HepG2 (cell line): ENCODE data around the gene C14orf119. TPM values are rescaled to one million over a fixed set of nuclear protein-coding genes. Genes with fewer than 3 reads are reported as not detected.
A peak's percentile ranks its signal among the peaks of the same experiment; 100 is the strongest.

ENCODE experiments used
- CBX2 ChIP-seq, 2 experiments: fragments of 200-600 bp in 1 of 2; sonication (generic); formaldehyde crosslinking in 1 of 2; IDR thresholded peaks; 2 replicates each; pipeline versions ENCODE4 v1.7.0 to v1.8.1; 2018 to 2022; ENCODE audit warnings: low read depth in 2 of 2, low read length in 1 of 2, mild to moderate bottlenecking in 1 of 2, missing genetic modification reagents in 1 of 2
- CHD2 ChIP-seq: IDR thresholded peaks from 2 replicates; pipeline ENCODE4 v1.6.1; 2011; ENCODE audit warnings: low read depth, low read length, improper control_type of control experiment
- FOXM1 ChIP-seq: sonication (generic); formaldehyde crosslinking; IDR thresholded peaks from 2 replicates; pipeline ENCODE4 v1.5.0; 2020; ENCODE audit warnings: missing genetic modification reagents
- HOXA5 ChIP-seq: sonication (generic); formaldehyde crosslinking; IDR thresholded peaks from 2 replicates; pipeline ENCODE4 v1.4.0; 2020; ENCODE audit warnings: missing genetic modification reagents
- KAT7 ChIP-seq: IDR thresholded peaks from 2 replicates; pipeline ENCODE4 v1.6.1; 2018; ENCODE audit warnings: borderline replicate concordance, missing compliant biosample characterization
- KLF13 ChIP-seq: sonication (generic); formaldehyde crosslinking; IDR thresholded peaks from 2 replicates; pipeline ENCODE4 v1.4.0; 2020; ENCODE audit warnings: mild to moderate bottlenecking, missing genetic modification reagents
- MAZ ChIP-seq, 2 experiments: sonication (generic) in 1 of 2; formaldehyde crosslinking in 1 of 2; IDR thresholded peaks; 2 replicates each; pipeline versions ENCODE4 v1.5.0 to v1.6.1; 2012 to 2020; ENCODE audit warnings: low read depth in 2 of 2, mild to moderate bottlenecking in 2 of 2, borderline replicate concordance in 1 of 2, improper control_type of control experiment in 1 of 2, low read length in 1 of 2, missing genetic modification reagents in 1 of 2, moderate library complexity in 1 of 2
- NCOA5 ChIP-seq: sonication (generic); formaldehyde crosslinking; IDR thresholded peaks from 2 replicates; pipeline ENCODE4 v1.4.0; 2020; ENCODE audit warnings: missing genetic modification reagents
- NRL ChIP-seq: sonication (generic); formaldehyde crosslinking; IDR thresholded peaks from 2 replicates; pipeline ENCODE4 v1.5.0; 2020; ENCODE audit warnings: missing genetic modification reagents, mild to moderate bottlenecking, moderate library complexity, borderline replicate concordance
- PPARG ChIP-seq: conservative IDR thresholded peaks from 2 replicates; pipeline ENCODE4 v1.6.1; 2016; ENCODE audit warnings: missing biosample characterization, missing genetic modification reagents
- SMARCC2 ChIP-seq: fragments of 450-650 bp; IDR thresholded peaks from 2 replicates; pipeline ENCODE4 v1.6.1; 2017; ENCODE audit warnings: antibody characterized with exemption, mild to moderate bottlenecking
- TP53 ChIP-seq: sonication (generic); formaldehyde crosslinking; conservative IDR thresholded peaks from 2 replicates; pipeline ENCODE4 v1.4.0; 2020; ENCODE audit warnings: missing genetic modification reagents
- ZNF431 ChIP-seq: sonication (generic); formaldehyde crosslinking; IDR thresholded peaks from 2 replicates; pipeline ENCODE4 v1.9.0; 2022; ENCODE audit warnings: missing genetic modification reagents, low read depth, mild to moderate bottlenecking, borderline replicate concordance
- ZSCAN22 ChIP-seq: sonication (generic); formaldehyde crosslinking; IDR thresholded peaks from 2 replicates; pipeline ENCODE4 v1.4.0; 2020; ENCODE audit warnings: mild to moderate bottlenecking, missing genetic modification reagents
- polyA plus RNA-seq, 8 experiments: library from polyadenylated mRNA; depleted of rRNA in 3 of 8; stranded (reverse) in 7 of 8; unstranded in 1 of 8; fragments of >200 nt; fragmentation: Illumina TruSeq in 4 of 8; extraction: Trizol in 4 of 8; gene quantifications; 2 replicates each; pipeline versions ENCODE4 v1.2.1 to v1.2.3, GENCODE V29; 2011 to 2016; ENCODE audit warnings: low read depth in 4 of 8, missing spikeins in 1 of 8, mixed read lengths in 1 of 8; ENCODE audit not compliant: insufficient read depth in 1 of 8
- total RNA-seq, 5 experiments: library from RNA; depleted of rRNA; stranded (reverse); fragments of >200 nt; fragmentation: Illumina TruSeq; extraction: Trizol; gene quantifications; 2 replicates each; pipeline ENCODE4 v1.2.3, GENCODE V29; 2016; ENCODE audit warnings: low read depth in 1 of 5
- TF ChIP-seq, protein P1 (sequence below): sonication (generic); formaldehyde crosslinking; IDR thresholded peaks from 2 replicates; pipeline ENCODE4 v1.5.0; 2020; ENCODE audit warnings: missing genetic modification reagents, mild to moderate bottlenecking, borderline replicate concordance
- TF ChIP-seq, protein P2 (sequence below): IDR thresholded peaks from 2 replicates; pipeline ENCODE4 v1.4.0; 2020; ENCODE audit warnings: mild to moderate bottlenecking, missing genetic modification reagents
- TF ChIP-seq, protein P3 (sequence below): sonication (generic); formaldehyde crosslinking; IDR thresholded peaks from 2 replicates; pipeline ENCODE4 v1.4.0; 2020; ENCODE audit warnings: low read depth, missing genetic modification reagents

Gene C14orf119
- total and polyA plus RNA-seq, 2 of the 13 experiments (the other 11 are each of a cell fraction or from before 2014, with no cell fraction given), result 117 to 206 TPM

DNA sequence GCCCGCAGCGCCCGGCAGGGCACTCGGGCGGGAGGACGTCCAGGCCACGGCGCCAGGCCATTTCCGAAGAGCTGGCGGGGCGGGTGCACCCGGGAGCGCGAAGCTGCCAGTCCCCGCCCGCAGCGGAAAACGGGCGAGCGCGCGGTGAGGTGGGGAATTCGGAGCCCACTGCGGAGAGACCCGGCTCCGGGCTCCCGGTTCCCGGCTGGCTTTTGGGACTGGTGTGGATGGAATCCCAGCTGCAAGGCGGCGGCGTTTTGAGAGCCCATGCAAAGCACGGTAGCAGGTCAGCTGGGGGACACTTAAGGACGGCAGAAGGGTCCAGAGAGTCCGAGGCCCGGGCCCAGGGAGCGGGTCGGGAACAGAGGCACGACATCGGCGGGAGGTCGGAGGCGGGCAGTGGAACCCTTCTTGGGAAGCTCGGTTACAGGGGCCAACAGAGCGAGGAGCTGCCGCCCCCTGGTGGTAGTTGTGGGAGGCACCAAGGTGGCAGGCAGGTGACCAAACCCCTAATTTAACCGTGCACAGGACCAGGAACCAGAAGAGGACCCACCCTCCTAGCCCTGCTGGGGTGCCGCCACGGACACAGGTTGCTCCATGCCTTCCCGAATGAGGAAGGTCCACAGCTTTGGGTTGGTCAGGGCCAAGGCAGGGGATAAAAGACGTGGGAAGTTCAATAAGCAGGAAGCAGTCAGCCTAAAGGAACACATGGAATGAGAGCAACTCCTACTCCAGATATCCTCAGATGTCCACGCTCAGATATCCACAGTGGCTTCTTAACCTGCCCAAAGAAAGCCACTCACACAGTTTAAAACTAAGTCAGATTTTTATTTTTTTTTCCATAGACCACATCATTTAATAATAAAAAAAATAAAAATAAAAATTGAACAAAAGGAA, 37.3 kb upstream of the C14orf119 start (continued):
- TF ChIP-seq TP53 (no peak), KLF13 (CRISPR knock-in tag) (no peak; the same call in 1 of the 2 replicates), HOXA5 (CRISPR knock-in tag) (peak; percentile 89; the same call in 1 of the 2 replicates), CHD2 (no peak), ZNF431 (CRISPR knock-in tag) (no peak), PPARG (CRISPR knock-in tag) (no peak; the same call in none of the 2 replicates), NCOA5 (no peak; the same call in 1 of the 2 replicates), FOXM1 (CRISPR knock-in tag) (no peak), NRL (CRISPR knock-in tag) (peak; percentile 54; the same call in 1 of the 2 replicates), KAT7 (CRISPR knock-in tag) (peak; percentile 90), ZSCAN22 (CRISPR knock-in tag) (no peak; the same call in 1 of the 2 replicates), MAZ (IDR thresholded peaks at IDR 0.05; ENCODE audit: borderline replicate concordance, low read depth, low read length) (0 out of 2 replicates have a peak, but pooled peaks have one; percentile 20), MAZ (CRISPR knock-in tag; IDR thresholded peaks at IDR 0.05; ENCODE audit: low read depth) (peak; percentile 90), SMARCC2 (no peak), CBX2 (IDR thresholded peaks at IDR 0.05; ENCODE audit: low read depth, low read length) (no peak), CBX2 (CRISPR knock-in tag; IDR thresholded peaks at IDR 0.05; ENCODE audit: low read depth) (no peak)
- TF ChIP-seq, protein P1, sequence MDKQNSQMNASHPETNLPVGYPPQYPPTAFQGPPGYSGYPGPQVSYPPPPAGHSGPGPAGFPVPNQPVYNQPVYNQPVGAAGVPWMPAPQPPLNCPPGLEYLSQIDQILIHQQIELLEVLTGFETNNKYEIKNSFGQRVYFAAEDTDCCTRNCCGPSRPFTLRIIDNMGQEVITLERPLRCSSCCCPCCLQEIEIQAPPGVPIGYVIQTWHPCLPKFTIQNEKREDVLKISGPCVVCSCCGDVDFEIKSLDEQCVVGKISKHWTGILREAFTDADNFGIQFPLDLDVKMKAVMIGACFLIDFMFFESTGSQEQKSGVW, result no peak
- TF ChIP-seq, protein P2, sequence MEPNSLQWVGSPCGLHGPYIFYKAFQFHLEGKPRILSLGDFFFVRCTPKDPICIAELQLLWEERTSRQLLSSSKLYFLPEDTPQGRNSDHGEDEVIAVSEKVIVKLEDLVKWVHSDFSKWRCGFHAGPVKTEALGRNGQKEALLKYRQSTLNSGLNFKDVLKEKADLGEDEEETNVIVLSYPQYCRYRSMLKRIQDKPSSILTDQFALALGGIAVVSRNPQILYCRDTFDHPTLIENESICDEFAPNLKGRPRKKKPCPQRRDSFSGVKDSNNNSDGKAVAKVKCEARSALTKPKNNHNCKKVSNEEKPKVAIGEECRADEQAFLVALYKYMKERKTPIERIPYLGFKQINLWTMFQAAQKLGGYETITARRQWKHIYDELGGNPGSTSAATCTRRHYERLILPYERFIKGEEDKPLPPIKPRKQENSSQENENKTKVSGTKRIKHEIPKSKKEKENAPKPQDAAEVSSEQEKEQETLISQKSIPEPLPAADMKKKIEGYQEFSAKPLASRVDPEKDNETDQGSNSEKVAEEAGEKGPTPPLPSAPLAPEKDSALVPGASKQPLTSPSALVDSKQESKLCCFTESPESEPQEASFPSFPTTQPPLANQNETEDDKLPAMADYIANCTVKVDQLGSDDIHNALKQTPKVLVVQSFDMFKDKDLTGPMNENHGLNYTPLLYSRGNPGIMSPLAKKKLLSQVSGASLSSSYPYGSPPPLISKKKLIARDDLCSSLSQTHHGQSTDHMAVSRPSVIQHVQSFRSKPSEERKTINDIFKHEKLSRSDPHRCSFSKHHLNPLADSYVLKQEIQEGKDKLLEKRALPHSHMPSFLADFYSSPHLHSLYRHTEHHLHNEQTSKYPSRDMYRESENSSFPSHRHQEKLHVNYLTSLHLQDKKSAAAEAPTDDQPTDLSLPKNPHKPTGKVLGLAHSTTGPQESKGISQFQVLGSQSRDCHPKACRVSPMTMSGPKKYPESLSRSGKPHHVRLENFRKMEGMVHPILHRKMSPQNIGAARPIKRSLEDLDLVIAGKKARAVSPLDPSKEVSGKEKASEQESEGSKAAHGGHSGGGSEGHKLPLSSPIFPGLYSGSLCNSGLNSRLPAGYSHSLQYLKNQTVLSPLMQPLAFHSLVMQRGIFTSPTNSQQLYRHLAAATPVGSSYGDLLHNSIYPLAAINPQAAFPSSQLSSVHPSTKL (CRISPR knock-in tag), result peak; percentile 72
- TF ChIP-seq, protein P3, sequence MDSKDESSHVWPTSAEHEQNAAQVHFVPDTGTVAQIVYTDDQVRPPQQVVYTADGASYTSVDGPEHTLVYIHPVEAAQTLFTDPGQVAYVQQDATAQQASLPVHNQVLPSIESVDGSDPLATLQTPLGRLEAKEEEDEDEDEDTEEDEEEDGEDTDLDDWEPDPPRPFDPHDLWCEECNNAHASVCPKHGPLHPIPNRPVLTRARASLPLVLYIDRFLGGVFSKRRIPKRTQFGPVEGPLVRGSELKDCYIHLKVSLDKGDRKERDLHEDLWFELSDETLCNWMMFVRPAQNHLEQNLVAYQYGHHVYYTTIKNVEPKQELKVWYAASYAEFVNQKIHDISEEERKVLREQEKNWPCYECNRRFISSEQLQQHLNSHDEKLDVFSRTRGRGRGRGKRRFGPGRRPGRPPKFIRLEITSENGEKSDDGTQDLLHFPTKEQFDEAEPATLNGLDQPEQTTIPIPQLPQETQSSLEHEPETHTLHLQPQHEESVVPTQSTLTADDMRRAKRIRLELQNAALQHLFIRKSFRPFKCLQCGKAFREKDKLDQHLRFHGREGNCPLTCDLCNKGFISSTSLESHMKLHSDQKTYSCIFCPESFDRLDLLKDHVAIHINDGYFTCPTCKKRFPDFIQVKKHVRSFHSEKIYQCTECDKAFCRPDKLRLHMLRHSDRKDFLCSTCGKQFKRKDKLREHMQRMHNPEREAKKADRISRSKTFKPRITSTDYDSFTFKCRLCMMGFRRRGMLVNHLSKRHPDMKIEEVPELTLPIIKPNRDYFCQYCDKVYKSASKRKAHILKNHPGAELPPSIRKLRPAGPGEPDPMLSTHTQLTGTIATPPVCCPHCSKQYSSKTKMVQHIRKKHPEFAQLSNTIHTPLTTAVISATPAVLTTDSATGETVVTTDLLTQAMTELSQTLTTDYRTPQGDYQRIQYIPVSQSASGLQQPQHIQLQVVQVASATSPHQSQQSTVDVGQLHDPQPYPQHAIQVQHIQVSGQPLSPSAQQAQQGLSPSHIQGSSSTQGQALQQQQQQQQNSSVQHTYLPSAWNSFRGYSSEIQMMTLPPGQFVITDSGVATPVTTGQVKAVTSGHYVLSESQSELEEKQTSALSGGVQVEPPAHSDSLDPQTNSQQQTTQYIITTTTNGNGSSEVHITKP, result peak; percentile 23; the same call in 1 of the 2 replicates
